ENCODE measurements around the gene ATP5MC2. TPM values are rescaled to one million over a fixed set of nuclear protein-coding genes. Genes with fewer than 3 reads are reported as not detected.

ATP5MC2 gene
- total and polyA plus RNA-seq, 2 of the 4 experiments (the other 2 are of a cell fraction) = 309 to 361 TPM

DNA sequence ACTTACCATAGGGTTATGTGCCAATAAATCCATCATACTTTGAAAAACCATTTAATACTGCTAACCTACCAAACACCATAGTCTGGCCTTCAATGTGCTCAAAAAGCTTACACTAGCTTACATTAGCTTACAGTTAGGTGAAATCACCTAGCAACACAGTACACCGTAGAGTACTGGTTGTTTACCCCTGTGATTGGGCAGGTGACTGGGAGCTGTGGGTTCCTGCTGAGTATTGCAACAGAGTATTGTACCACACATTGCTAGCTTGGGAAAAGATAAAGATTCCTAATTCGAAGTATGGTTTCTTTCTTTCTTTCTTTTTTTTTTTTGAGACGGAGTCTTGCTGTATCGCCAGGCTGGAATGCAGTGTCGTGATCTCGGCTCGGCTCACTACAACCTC is 5.6 kb downstream of the ATP5MC2 start:
- Histone ChIP-seq H4K8ac (ENCODE audit: low read depth in 2 of 2, low read length in 2 of 2) (no peak overlapping the region), H3K23ac (ENCODE audit: low read depth, low read length) (no peak overlapping the region), H4K20me1 (ENCODE audit: insufficient read depth, low read length) (no peaks in the 10 kb centered on the region; the same call in 1 of the 2 replicates), H3K4me2 (ENCODE audit: low read depth, low read length) (no peak overlapping the region), H3K36me3 (ENCODE audit: control insufficient read depth, insufficient read depth, low read length) (peaks cover 41% of the 10 kb centered on the region), H3K79me1 (ENCODE audit: low read depth in 1 of 2, low read length in 2 of 2) (peaks cover 38 to 57% of the 10 kb centered on the region in 2 experiments), H3K9ac (ENCODE audit: low read depth, low read length) (no peak overlapping the region), H3K27me3 (ENCODE audit: control insufficient read depth, insufficient read depth, low read length) (no peaks in the 10 kb centered on the region), H3K9me3 (ENCODE audit: control insufficient read depth, insufficient read depth, low read length) (no peaks in the 10 kb centered on the region), H4K5ac (ENCODE audit: low read depth, low read length) (no peak overlapping the region), H3K18ac (ENCODE audit: low read depth, low read length) (no peak overlapping the region), H3K4ac (ENCODE audit: low read depth, low read length) (no peak overlapping the region), H2BK5ac (ENCODE audit: low read depth, low read length, poor library complexity, severe bottlenecking) (no peak overlapping the region), H3K9me1 (ENCODE audit: insufficient read depth, low read length) (peaks cover 11% of the 10 kb centered on the region; the same call in 1 of the 2 replicates), H2AK9ac (replicated peaks; ENCODE audit: low read depth, low read length, poor library complexity) (no peak overlapping the region), H2BK15ac (ENCODE audit: low read depth, low read length) (no peak overlapping the region), H2AFZ (replicated peaks; ENCODE audit: low read length, poor library complexity) (no peak overlapping the region), H4K91ac (ENCODE audit: insufficient read depth, low read depth, low read length) (no peak overlapping the region), H3K27ac (ENCODE audit: insufficient read depth, low read length) (no peak overlapping the region), H3K14ac (replicated peaks; ENCODE audit: low read depth, low read length) (no peak overlapping the region), H3K56ac (ENCODE audit: extremely low read depth, insufficient read depth, low read length) (no peak overlapping the region), H3K4me3 (ENCODE audit: insufficient read depth, low read depth, low read length) (no peak overlapping the region), H2BK20ac (ENCODE audit: low read depth, low read length) (no peak overlapping the region), H2AK5ac (ENCODE audit: low read depth, low read length) (no peak overlapping the region), H3K4me1 (ENCODE audit: control insufficient read depth, insufficient read depth, low read length) (peaks cover 4% of the 10 kb centered on the region), H2BK120ac (ENCODE audit: low read depth, low read length) (no peak overlapping the region)
- no TSS peak for BruUV-seq (replicated peaks)
- CTCF ChIA-PET = no interaction called here
- DNase-seq (no peak), ATAC-seq (ENCODE audit: low read depth) (no peak)
- POLR2A ChIA-PET (ENCODE audit: unreplicated experiment) = no interaction called here
- dilution Hi-C loops (cut with HindIII; ENCODE audit: low sequenced_read_pairs, unreplicated experiment) = no loop called here
- in situ Hi-C loops (cut with MboI; ENCODE audit: low sequenced_read_pairs) = no loop called here
- intact Hi-C loops (cut with micrococcal nuclease) = no loop called here
- no CpG with 5 or more reads among the region's 7 CpGs for WGBS, 2 experiments (ENCODE audit: extremely low coverage in 2 of 2, insufficient read length in 1 of 2)
- TF ChIP-seq POLR2A (IDR thresholded peaks at IDR 0.05; ENCODE audit: low read depth, low read length) (no peak), MXI1 (IDR thresholded peaks at IDR 0.05; ENCODE audit: borderline replicate concordance, low read depth, low read length) (no peak), MAFK (IDR thresholded peaks at IDR 0.05; ENCODE audit: low read depth, low read length) (no peak), RCOR1 (IDR thresholded peaks at IDR 0.05; ENCODE audit: insufficient replicate concordance, low read length) (no peak), BHLHE40 (IDR thresholded peaks at IDR 0.05; ENCODE audit: low read depth, low read length) (no peak), MAZ (IDR thresholded peaks at IDR 0.05; ENCODE audit: borderline replicate concordance, low read depth, low read length) (no peak), FOS (IDR thresholded peaks at IDR 0.05; ENCODE audit: low read depth, low read length) (no peak), CHD1 (IDR thresholded peaks at IDR 0.05; ENCODE audit: low read depth, low read length) (no peak), NFE2L2 (IDR thresholded peaks at IDR 0.05; ENCODE audit: low read depth, low read length) (no peak), RAD21 (IDR thresholded peaks at IDR 0.05; ENCODE audit: low read length) (no peak), SMC3 (IDR thresholded peaks at IDR 0.05; ENCODE audit: low read depth, low read length) (no peak), CEBPB (IDR thresholded peaks at IDR 0.05; ENCODE audit: low read depth, low read length) (no peak), RFX5 (IDR thresholded peaks at IDR 0.05; ENCODE audit: low read depth, low read length) (no peak)
- TF ChIP-seq, protein P1, sequence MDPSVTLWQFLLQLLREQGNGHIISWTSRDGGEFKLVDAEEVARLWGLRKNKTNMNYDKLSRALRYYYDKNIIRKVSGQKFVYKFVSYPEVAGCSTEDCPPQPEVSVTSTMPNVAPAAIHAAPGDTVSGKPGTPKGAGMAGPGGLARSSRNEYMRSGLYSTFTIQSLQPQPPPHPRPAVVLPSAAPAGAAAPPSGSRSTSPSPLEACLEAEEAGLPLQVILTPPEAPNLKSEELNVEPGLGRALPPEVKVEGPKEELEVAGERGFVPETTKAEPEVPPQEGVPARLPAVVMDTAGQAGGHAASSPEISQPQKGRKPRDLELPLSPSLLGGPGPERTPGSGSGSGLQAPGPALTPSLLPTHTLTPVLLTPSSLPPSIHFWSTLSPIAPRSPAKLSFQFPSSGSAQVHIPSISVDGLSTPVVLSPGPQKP (IDR thresholded peaks at IDR 0.05; ENCODE audit: borderline replicate concordance, low read depth, low read length) = no peak
- TF ChIP-seq, protein P2, sequence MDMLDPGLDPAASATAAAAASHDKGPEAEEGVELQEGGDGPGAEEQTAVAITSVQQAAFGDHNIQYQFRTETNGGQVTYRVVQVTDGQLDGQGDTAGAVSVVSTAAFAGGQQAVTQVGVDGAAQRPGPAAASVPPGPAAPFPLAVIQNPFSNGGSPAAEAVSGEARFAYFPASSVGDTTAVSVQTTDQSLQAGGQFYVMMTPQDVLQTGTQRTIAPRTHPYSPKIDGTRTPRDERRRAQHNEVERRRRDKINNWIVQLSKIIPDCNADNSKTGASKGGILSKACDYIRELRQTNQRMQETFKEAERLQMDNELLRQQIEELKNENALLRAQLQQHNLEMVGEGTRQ (IDR thresholded peaks at IDR 0.05; ENCODE audit: low read depth, low read length) = no peak
- TF ChIP-seq, protein P3, sequence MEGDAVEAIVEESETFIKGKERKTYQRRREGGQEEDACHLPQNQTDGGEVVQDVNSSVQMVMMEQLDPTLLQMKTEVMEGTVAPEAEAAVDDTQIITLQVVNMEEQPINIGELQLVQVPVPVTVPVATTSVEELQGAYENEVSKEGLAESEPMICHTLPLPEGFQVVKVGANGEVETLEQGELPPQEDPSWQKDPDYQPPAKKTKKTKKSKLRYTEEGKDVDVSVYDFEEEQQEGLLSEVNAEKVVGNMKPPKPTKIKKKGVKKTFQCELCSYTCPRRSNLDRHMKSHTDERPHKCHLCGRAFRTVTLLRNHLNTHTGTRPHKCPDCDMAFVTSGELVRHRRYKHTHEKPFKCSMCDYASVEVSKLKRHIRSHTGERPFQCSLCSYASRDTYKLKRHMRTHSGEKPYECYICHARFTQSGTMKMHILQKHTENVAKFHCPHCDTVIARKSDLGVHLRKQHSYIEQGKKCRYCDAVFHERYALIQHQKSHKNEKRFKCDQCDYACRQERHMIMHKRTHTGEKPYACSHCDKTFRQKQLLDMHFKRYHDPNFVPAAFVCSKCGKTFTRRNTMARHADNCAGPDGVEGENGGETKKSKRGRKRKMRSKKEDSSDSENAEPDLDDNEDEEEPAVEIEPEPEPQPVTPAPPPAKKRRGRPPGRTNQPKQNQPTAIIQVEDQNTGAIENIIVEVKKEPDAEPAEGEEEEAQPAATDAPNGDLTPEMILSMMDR (conservative IDR thresholded peaks at IDR 0.05; ENCODE audit: low read depth, low read length) = no peak
